GM04503 (cell line): ENCODE results near the gene PRRG3.
"Not testable (repeated sequence)": the region's sequence is repeated elsewhere in the genome, so short reads cannot be mapped to it uniquely, and the experiment has no call there.

ENCODE experiments used
- DNase-seq: peaks from one replicate; pipeline ENCODE4 v3.0.0-alpha.2; 2012; ENCODE audit warnings: low read depth

Gene PRRG3

DNA sequence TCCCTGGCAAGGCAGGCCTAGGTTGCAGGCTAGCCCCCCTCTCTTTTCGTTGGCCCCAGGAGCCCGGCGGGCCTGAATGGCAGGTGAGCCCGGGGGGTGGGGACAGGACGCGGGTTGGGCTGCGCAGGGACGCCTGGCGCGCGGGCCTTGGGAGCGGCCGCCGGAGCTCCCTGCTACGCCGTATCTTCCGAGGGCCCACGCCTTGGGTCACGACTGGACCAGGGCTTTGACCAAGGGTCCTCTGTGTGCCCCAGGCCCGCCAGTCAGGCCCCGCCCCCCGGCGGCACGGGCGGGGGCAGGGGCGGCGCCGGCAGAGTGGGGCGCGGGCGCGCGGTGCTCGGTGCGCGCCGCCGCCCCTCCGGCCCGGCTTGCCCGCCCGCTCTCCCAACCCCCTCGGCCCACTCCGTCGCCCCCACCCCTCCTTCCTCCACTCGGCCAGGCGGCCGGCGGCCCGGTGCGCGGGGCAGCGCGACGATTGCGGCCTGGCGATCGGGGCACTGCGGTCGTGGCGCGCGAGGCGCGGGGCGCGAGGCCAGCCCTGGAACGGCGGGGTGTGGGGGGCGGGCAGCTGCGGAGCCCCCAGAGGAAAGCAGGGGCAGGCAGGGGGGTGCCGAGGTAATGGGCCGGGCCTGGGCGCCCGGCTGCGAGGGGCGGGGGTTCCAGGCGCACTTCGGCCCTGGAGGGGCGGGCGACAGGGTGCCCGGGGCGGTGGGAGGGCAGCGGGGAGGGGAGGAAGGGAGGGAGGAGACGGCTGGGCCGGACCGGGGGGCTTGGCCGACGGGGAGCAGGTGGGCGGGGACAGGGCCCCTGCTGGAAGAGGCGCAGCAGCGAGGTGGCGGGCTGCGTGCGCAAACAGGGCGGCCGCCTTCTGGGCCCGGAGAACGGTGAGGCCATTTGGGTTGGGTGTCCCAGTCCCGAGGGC is at the start of gene PRRG3:
Gene PRRG3 (plus strand): TSS at position 798 of the 922 bp plus-strand sequence. CDS start 3,357 bp downstream, outside the sequence.
- no peak for DNase-seq

DNA sequence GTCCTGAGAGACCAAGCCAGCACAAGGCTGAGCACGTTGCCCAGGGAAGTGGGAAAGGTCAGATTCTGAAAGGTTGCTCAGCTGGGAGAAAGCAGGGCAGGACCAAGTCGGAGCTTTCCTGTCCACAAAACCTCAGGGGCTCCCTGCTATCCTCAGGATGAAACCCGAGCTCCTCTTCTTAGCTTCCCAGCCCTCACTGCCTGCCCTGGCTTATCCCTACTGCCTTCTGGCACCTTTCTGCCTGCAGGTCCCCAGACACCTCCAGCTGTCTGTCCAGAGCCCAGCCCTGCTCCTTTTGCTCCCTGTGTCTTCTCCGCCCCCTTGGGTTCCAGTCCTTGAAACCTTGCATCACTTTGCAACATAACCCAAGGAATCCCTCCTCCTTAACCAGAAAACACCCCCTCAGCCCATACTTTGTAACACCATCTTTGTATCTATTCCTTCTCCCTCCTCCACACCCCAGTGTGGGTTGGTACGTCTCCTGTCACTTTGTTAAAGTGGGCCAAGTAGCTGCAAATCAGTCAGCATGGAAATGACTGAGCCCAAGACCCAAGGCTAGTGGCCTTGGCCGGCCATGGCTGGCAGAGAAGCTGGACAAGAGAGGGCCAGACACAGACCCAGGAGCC is 20.0 kb upstream of the PRRG3 start:
- no peak for DNase-seq

DNA sequence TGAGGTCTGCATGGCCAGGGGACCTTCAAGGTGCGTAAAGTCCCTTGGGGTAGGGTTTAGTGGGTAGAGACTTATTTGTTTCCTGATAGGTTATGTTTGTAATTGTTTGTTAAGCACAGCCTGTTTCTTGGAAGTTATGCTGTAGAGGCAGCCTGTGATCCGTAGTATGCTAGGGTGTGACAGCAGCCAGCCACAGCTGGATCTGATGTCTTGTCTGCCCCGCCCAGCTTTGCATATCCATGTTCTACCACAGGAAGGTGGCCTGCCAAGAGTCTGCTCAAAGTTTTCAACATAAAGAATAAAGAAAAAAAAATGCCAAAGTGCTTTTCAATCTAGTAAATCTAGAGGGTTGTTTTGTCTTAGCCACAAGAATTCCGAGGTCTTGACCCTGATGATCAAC is 19.1 kb upstream of the PRRG3 start:
- DNase-seq, result no peak

DNA sequence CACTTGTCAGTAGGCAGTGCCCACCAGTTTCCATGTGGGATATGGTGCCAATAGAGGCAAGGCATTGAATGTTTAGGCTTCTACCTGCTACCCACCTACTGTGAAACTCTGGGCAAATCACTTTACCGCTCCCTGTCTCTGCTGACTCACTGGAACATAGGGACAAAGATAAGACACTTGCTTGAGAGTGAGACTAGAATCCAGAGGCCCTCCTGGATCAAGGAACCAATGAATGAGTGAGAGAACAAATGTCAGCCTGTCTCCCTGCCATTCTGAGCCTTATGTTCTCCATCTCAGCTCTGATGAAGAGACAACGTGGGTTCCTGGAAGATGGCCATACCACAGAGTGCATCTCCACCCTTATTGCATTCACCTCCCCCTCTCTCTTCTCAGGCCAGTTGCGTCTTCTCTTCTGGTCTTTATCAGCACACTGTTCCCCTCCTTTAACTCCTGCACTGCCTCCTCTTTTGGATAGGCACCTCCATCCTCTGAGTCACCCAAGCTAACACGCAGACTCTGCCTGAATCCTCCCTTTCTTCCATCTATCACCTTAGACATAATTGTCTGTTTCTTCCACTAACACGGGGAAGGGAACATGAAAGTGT is 15.4 kb upstream of the PRRG3 start:
- no peak for DNase-seq

DNA sequence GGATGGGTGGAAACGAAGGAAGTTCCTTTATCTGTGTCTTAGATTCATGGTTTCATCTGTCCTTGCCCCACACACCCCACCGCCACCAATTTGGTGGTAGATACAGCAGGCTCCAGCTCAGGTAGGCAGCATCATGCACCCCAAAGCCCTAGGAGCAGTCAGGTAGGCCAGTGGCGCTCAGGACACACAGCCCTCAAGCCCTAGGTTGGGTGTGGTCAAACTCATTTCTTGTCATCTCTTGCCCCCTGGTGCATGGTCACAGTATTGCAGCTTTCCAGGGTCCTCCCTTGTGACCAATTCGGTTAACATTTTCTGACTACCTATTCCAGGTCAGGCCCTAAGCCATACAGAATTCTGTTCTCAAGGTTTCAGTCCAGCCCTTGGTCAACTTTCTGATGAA is 14.5 kb upstream of the PRRG3 start:
- DNase-seq, result no peak

DNA sequence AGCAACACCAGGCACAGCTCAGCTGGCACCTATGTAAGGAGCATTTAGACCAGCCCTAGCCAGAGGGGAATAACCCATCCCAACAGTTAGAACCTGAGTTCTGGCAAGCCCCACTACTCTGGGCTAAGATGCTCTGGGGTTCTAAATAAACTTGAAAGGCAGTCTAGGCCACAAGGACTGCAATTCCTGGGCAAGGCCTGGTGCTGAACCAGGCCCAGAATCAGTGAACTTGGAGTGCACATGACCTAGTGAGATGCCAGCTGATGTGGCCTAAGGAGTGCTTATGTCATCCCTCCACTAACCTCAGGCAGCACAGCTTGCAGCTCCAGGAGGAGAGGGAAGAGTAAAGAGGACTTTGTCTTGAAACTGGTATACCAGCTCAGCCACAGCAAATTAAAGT is 7.6 kb upstream of the PRRG3 start:
- DNase-seq, result no peak

DNA sequence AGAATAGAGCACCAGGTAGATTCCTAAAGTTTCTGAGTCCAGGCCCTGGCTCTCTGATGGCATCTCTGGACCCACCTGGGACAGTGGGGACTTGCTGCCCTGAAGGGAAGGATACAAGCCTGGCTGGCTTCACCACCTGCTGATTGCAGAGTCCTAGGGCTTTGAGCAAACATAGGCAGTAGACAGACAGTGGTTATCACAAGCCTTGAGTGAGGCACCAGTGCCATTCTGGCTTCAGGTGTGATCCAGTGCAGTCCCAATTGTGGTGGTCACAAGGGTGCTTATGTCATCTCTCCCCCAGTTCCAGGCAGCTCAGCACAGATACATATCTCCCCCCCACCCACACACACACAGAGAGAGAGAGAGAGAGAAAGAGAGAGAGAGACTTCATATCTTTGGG is 6.6 kb upstream of the PRRG3 start:
- DNase-seq, result no peak

DNA sequence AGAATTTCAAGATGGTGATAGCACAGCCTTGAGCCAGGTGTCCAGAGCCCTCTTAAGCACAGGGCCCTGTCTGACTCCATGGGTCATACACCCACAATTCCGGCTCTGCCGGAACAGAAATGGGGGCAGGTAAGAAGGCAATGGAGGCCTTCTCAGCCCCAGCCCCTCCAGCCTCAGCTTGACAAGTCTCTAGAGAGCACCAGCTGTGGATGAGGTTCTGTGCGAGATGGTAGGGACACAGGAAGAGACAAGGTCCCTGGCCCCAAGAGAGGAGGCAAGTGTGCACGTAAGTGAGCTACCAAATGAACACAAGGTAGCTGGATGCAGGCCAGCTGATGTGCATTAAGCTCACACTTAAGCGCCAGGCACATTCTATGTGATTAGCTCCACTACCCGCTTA is 2.4 kb upstream of the PRRG3 start:
- DNase-seq, result no peak

DNA sequence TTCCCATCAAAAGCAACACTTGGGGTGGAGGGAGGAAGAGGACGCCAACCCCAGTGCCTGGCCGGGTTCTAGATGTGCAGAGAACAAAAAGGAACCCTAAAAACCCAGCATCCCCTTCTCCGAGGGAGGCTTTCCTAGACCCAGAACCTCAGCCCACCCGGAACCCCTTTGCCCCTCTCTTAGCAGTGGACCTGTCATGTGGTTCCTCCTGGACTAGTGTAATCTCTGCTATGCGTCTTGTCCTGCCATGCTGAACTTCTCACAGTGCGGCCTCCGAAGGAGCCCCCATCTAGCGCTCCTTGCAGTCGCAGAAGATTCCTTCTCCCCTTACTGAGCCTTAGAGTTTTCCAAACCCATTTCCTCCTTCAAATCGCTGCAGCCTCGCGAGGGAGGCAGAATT is 1.1 kb upstream of the PRRG3 start:
- no peak for DNase-seq

DNA sequence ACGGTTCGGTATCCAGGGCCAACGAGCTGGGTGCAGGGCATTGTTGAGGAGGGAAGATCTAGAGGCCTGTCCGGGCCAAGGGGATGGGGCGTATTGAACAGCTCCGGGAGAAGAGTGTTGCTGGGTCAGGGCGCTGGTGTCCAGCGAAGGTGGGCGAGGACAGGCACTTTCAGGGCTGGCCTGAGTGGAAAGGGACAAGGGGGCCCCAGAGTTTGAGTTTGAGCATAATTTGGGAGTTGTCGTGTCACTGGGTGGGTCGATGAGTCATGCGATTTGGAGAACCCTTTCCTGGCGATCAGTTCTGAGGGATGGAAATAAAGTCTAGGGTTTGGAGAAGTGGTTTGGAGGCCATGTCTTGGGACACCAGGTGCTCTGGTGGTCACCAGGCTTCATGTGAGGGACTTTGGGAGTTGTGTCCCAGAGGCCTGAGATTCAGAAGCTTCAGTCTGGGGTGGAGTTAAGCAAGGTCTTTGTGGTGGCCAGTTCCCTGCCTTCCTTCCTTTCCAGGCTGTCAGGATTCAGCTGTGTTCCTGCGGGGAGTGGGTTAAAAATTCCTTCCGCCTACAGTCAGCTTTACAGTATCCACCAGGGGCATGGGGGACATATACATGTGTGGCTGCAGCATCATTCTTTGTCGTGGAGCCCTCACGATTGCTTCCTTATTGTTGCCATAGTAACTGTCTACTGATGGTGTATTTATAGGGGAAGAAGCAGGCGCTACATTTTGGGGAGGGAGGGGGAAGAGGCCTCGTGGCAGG is 504 bp downstream of the PRRG3 start:
- DNase-seq, result no peak

DNA sequence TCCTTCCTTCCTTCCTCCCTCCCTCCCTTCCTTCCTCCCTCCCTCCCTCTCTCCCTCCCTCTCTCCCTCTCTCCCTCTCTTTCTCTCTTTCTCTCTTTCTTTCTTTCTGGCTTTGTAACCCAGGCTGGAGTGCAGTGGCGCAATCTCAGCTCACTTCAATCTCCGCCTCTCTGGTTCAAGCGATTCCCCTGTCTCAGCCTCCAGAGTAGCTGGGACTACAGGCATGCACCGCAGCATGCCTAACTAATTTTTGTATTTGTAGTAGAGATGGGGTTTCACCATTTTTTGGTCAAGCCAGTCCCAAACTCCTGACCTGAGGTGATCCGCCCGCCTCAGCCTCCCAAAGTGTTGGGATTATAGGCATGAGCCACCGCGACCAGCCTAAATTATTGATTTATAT is 1.8 kb downstream of the PRRG3 start:
- DNase-seq, result not testable (repeated sequence)

DNA sequence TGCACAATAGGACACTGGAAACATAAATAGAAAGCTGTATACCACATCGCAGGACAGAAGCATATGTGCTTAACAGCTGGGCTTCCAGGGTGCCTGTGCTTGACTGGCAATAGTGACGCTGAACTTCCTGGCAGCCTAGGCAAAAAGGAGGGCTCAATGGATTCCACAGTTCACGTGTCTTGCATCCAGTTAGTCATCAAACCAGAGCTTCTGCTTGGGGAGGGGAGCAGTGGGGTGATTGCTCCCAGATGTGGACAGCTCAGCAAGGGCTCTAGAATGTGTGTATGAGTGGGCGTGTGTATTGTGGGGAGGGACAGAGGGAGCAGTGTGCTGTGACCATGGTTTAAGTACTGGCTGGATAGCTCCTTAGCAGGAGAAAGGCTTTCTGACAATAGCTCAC is 2.3 kb downstream of the PRRG3 start:
- peak; percentile 81 for DNase-seq

DNA sequence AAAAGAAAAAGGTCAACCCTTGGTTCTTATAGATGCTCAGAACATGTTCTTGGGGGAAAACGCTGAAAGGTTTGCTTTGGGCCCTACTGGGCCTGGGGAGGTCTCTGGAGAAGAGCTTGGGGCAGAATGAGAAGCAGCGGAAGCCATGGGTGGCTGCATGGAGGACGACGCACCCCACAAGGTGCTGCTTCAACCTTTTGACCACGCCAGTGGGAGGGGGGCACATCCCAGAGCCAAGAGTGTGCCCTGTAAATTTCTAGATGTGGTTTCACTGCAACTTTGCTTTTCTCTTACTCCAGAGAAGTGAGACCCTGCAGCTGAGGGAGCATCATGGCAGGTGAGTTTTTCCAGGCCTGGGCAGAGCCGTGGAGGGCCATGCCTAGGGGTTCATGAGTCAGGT is 3.2 kb downstream of the PRRG3 start:
- DNase-seq, result no peak

DNA sequence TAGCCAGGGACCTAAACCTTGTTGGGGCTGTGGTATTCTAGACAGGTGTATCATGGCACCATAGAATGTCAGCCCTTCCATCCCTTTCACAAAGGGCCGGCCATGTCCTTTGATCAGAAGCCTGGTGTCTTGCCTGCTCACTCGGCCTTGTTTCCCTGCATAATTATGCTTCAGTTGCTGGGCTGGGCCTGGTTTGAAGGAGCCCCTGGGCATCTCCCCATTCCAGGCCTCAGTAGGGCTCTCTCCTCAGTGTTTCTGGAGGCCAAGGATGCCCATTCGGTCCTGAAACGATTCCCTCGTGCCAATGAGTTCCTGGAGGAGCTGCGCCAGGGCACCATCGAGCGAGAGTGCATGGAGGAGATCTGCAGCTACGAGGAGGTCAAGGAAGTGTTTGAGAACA is 4.5 kb downstream of the PRRG3 start:
- DNase-seq, result no peak

DNA sequence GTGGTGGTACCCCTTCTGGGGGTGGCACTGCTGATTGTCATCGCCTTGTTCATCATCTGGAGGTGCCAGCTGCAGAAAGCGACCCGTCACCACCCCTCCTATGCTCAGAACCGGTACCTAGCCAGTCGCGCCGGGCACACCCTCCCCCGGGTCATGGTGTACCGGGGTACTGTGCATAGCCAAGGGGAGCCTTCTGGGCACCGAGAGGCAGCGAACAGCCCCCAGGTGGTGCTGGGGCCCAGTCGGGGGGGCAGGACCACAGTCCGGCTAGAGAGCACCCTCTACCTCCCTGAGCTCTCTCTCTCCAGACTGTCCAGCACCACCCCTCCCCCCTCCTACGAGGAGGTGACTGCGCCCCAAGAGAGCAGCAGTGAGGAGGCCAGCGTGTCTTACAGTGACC is 5.3 kb downstream of the PRRG3 start:
- DNase-seq, result no peak

DNA sequence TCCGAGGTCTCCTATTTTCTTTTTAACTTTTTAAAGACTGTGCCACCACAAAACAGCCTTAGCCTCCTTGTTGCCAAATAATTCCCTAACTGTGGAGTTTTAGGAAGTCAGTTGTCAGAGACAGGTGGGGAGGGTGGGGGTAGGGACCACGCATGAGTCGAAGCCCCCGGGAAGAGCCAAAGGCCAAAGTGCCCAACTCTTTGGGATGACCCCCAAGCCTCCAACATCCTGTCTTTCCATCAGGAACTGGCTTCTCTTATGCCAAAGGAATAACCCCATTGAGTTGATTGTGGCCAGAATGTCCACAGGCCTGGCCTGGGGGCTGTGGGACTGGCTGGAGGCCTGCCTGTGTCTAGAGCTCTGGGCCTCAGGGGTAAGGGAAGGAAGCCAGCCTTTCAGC is 5.8 kb downstream of the PRRG3 start:
- no peak for DNase-seq

DNA sequence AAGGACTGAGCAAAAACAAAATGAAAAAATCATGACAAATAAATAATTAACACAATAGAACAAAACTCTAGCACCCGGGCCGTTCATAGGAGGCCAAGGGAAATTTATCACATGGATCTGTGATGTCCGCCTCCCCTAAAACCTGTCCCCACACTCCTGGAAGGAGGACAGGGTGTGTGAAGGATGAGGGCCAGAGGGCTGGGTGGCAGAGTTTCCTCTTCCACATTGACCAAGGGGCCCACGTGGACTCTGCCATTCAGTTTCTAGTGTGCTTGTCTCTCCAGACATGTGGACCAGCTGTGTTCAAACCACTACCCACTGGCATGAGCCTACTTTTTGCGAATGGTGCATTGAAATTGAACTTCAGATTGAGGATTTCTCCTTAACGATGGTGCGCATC is 6.3 kb downstream of the PRRG3 start:
- no peak for DNase-seq

DNA sequence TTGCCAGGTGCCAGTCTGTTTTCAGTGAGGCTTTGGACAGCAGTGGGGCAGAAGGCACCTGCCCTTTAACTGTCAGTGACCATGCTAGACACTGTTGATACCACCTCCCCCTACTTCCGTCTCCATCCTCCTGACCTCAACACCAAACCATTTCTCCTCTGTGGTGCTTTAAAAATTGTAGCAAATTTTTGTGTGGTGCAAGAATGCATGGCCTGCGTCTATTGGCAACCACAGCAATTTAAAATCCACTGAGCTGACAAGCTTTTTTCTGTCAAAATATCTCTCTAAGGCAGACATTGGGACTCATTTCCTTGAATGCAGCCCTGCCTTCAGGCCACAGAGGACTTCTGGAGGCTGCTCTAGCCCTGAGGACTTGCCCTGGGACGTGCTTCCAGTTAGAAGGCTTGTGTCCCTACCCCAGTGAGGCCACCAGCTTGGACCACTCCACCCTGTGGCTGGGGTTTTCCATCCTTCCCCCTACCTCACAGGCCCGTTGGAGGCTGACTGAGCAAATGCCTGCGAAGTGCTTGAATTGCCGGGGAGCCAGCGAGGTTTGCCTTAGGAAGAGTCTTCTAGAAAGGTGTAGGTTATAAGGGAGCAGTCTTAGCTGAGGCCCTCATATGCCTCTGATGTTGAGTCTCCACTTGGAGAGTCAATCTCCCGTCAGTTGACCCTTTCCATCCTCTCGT is 6.9 kb downstream of the PRRG3 start:
- no peak for DNase-seq

DNA sequence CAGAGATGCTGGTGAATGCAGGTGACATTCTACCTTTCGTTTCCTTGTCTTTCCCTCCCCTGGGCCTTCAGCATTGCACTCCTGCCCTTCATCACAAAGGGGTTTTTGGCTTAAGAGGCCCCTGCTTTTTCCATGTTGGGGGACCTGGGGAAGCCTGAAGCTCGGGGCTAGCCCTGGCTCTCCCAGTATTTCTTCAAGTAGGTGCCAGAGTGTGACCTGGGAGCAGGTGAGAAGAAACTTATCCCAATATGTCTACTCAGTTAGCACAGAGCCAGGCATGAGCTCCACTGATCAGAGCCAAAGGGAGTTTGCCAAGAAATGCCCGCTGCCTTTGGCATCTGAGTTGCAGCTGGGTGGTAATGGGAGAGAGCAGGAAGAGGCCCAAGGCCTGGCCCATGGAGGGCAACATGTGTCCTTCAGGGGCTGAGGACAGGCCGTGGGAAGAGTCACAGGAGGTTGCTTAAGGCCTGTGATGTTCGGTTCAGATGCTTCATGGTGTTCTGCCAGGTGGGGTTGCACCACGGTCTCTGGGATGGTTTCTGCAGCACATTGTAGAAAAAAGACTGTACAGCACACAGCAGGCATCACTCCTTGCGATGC is 7.6 kb downstream of the PRRG3 start:
- DNase-seq, result no peak

DNA sequence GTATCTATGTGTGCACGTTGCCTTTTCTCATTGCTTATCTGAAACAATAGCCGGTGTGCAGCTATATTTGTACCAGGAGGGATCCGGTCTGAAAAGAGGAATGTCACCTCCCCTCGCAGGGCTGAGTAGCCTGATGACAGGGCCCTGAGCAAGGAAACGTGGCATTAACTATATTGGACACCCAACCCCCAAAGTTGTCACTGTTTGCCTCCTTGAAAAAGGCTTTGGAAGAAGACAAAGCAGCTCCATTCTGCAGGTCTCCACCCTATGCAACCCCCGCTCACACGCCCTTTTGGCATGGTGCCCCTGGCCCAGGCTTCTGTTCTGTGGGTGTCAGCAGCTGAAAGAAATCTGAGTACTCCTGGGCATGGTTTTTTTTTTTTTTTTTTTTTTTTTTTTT is 8.2 kb downstream of the PRRG3 start:
- no peak for DNase-seq

DNA sequence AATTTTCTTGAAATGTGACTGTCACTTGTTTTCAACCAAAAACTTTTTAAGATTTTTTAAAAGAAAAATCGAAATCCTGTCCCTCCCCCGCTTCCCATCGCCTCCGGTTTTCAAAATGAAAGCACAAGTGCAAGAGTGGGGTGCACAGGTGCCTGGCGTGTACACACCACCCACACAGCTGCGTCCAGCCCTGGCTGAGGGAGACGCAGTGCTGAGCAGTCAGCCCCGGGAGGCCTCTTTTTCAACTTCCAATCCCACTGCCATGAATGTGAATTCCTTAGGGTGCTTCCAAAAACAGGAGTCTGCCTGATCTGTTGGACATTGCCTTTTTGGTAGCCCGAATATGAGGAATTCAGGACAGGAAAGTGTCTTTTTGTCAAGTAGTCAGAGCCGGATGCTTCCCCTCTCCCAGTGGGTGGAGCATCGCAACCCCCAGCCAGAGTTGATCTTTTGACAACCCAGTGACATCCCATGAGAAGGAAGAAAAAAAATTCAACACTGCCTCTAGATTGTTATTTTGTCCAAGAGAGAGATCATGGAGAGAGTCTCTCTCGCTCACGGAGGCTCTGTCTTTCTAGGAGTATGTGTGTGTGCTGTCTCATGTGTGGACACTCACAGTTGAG is 8.9 kb downstream of the PRRG3 start:
- DNase-seq, result no peak
